WTC11 (cell line): ENCODE data around the gene CNTNAP2. TPM values are rescaled to one million over a fixed set of nuclear protein-coding genes. Genes with fewer than 3 reads are reported as not detected.

ENCODE experiments used
- ATAC-seq: fragments of 200-7000 bp; cut with Tn5 transposase; 2 replicates; pipeline ENCODE4 v1.10.0; 2021; ENCODE audit warnings: mild to moderate bottlenecking, moderate library complexity
- CTCF ChIA-PET: fragments of 300-600 bp; sonication (Branson Sonifier 250); formaldehyde crosslinking; loops from one replicate; lab custom pipeline; 2021; ENCODE audit warnings: antibody characterized with exemption; lab: Charles Lee
- POLR2A ChIA-PET: fragments of 350-600 bp; sonication (Branson Sonifier 250); formaldehyde crosslinking; loops from one replicate; lab custom pipeline; 2021; ENCODE audit warnings: antibody characterized with exemption; lab: Charles Lee
- DNase-seq: peaks from one replicate; pipeline ENCODE4 v3.0.0; 2021; ENCODE audit warnings: low spot score
- H3K27ac Mint-ChIP-seq: 2 replicates; pipeline ENCODE4 v1.8.0; 2021; ENCODE audit warnings: mixed read lengths
- H3K27me3 Mint-ChIP-seq: 2 replicates; pipeline ENCODE4 v1.8.0; 2021; ENCODE audit warnings: low read depth, mild to moderate bottlenecking, moderate library complexity, mixed read lengths
- H3K36me3 Mint-ChIP-seq: 2 replicates; pipeline ENCODE4 v1.8.0; 2021; ENCODE audit warnings: mixed read lengths
- H3K4me1 Mint-ChIP-seq: 2 replicates; pipeline ENCODE4 v1.8.0; 2022; ENCODE audit warnings: mixed read lengths
- H3K4me3 Mint-ChIP-seq: 2 replicates; pipeline ENCODE4 v1.8.0; 2021; ENCODE audit warnings: mild to moderate bottlenecking, moderate library complexity, mixed read lengths
- H3K9me3 Mint-ChIP-seq: 2 replicates; pipeline ENCODE4 v1.8.0; 2021; ENCODE audit warnings: mixed read lengths
- CREM ChIP-seq: sonication (generic); formaldehyde crosslinking; IDR thresholded peaks from 2 replicates; pipeline ENCODE4 v1.8.1; 2022; ENCODE audit warnings: mild to moderate bottlenecking, missing genetic modification reagents, moderate library complexity
- ETV6 ChIP-seq: sonication (generic); formaldehyde crosslinking; IDR thresholded peaks from 2 replicates; pipeline ENCODE4 v1.8.1; 2022; ENCODE audit warnings: mild to moderate bottlenecking, missing genetic modification reagents
- FOXJ3 ChIP-seq: sonication (generic); formaldehyde crosslinking; IDR thresholded peaks from 2 replicates; pipeline ENCODE4 v1.9.0; 2021; ENCODE audit warnings: missing genetic modification reagents, mild to moderate bottlenecking, borderline replicate concordance
- FOXK1 ChIP-seq: sonication (generic); formaldehyde crosslinking; IDR thresholded peaks from 2 replicates; pipeline ENCODE4 v1.8.0; 2022; ENCODE audit warnings: mild to moderate bottlenecking, moderate library complexity, missing genetic modification reagents
- GABPB1 ChIP-seq: sonication (generic); formaldehyde crosslinking; IDR thresholded peaks from 2 replicates; pipeline ENCODE4 v1.8.1; 2023; ENCODE audit warnings: mild to moderate bottlenecking, missing genetic modification reagents
- HMGA2 ChIP-seq: fragments of 250-450 bp; sonication (Bioruptor Pico); IDR thresholded peaks from 2 replicates; pipeline ENCODE4 v1.4.0; 2021; ENCODE audit warnings: mild to moderate bottlenecking, moderate library complexity
- JUN ChIP-seq: sonication (generic); formaldehyde crosslinking; IDR thresholded peaks from 2 replicates; pipeline ENCODE4 v1.8.0; 2023; ENCODE audit warnings: mild to moderate bottlenecking, missing genetic modification reagents
- NFE2L1 ChIP-seq: sonication (generic); formaldehyde crosslinking; IDR thresholded peaks from 2 replicates; pipeline ENCODE4 v1.8.1; 2023; ENCODE audit warnings: missing genetic modification reagents
- NR1H2 ChIP-seq: sonication (generic); formaldehyde crosslinking; IDR thresholded peaks from 2 replicates; pipeline ENCODE4 v1.9.0; 2021; ENCODE audit warnings: mild to moderate bottlenecking, moderate library complexity, missing genetic modification reagents
- RORB ChIP-seq: fragments of 250-450 bp; sonication (Bioruptor Pico); IDR thresholded peaks from 2 replicates; pipeline ENCODE4 v1.9.0; 2021; ENCODE audit warnings: mild to moderate bottlenecking
- TCF7 ChIP-seq: sonication (generic); formaldehyde crosslinking; IDR thresholded peaks from 2 replicates; pipeline ENCODE4 v1.8.0; 2022; ENCODE audit warnings: mild to moderate bottlenecking, low read depth, missing genetic modification reagents, moderate library complexity
- TP53 ChIP-seq: sonication (generic); formaldehyde crosslinking; IDR thresholded peaks from 2 replicates; pipeline ENCODE4 v1.8.1; 2023; ENCODE audit warnings: mild to moderate bottlenecking, missing genetic modification reagents
- ZNF138 ChIP-seq: sonication (generic); formaldehyde crosslinking; conservative IDR thresholded peaks from 2 replicates; pipeline ENCODE4 v1.8.1; 2022; ENCODE audit warnings: mild to moderate bottlenecking, moderate library complexity, missing genetic modification reagents
- ZNF219 ChIP-seq: sonication (generic); formaldehyde crosslinking; IDR thresholded peaks from 2 replicates; pipeline ENCODE4 v1.8.0; 2023; ENCODE audit warnings: missing genetic modification reagents, mild to moderate bottlenecking, borderline replicate concordance
- ZNF416 ChIP-seq: fragments of 250-450 bp; sonication (Bioruptor Pico); IDR thresholded peaks from 2 replicates; pipeline ENCODE4 v1.9.0; 2021; ENCODE audit warnings: mild to moderate bottlenecking, inconsistent platforms
- ZNF423 ChIP-seq: fragments of 250-450 bp; sonication (Bioruptor Pico); IDR thresholded peaks from 2 replicates; pipeline ENCODE4 v2.1.2; 2022; ENCODE audit warnings: mild to moderate bottlenecking, moderate library complexity
- total RNA-seq: library from RNA; stranded (reverse); gene quantifications from 3 replicates; pipeline ENCODE4 v1.2.3, GENCODE V29; 2021
- TF ChIP-seq, protein P1 (sequence below): sonication (generic); formaldehyde crosslinking; IDR thresholded peaks from 2 replicates; pipeline ENCODE4 v1.8.0; 2022; ENCODE audit warnings: mild to moderate bottlenecking, missing genetic modification reagents
- TF ChIP-seq, protein P2 (sequence below): sonication (generic); formaldehyde crosslinking; IDR thresholded peaks from 2 replicates; pipeline ENCODE4 v1.8.0; 2022; ENCODE audit warnings: mild to moderate bottlenecking, missing genetic modification reagents
- TF ChIP-seq, protein P3 (sequence below): sonication (generic); formaldehyde crosslinking; IDR thresholded peaks from 2 replicates; pipeline ENCODE4 v1.8.1; 2023; ENCODE audit warnings: mild to moderate bottlenecking, missing genetic modification reagents, moderate library complexity
- TF ChIP-seq, protein P4 (sequence below): sonication (generic); formaldehyde crosslinking; IDR thresholded peaks from 2 replicates; pipeline ENCODE4 v1.8.1; 2022; ENCODE audit warnings: mild to moderate bottlenecking, missing genetic modification reagents, moderate library complexity, borderline replicate concordance
- TF ChIP-seq, protein P5 (sequence below): fragments of 250-450 bp; sonication (Bioruptor Pico); IDR thresholded peaks from 2 replicates; pipeline ENCODE4 v1.8.0; 2021; ENCODE audit warnings: mild to moderate bottlenecking
- TF ChIP-seq, protein P6 (sequence below): sonication (generic); formaldehyde crosslinking; conservative IDR thresholded peaks from 2 replicates; pipeline ENCODE4 v1.8.1; 2022; ENCODE audit warnings: mild to moderate bottlenecking, missing genetic modification reagents
- TF ChIP-seq, protein P7 (sequence below): sonication (generic); formaldehyde crosslinking; IDR thresholded peaks from 2 replicates; pipeline ENCODE4 v1.8.0; 2023; ENCODE audit warnings: missing genetic modification reagents, mild to moderate bottlenecking, borderline replicate concordance

Gene CNTNAP2
- total RNA-seq, 1 experiment from 2014 or later: 63.8 TPM

DNA sequence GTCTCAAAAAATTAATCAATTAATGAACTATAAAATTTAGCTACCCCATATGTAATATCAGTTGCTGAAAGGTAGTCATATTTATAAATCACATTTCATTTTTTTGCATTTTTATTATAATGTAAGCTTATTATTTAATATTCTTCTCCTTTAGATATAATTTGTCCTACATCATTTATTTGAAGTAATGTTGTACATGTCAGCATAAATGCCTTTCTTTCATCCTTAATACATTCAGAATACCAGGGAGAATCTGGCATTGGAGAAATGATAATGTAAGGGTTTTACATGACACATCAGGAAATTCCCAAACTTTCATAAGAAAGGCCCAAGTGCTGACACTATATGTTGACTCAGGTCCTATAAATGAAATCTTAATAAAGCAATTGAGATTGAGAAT, 742.1 kb downstream of the CNTNAP2 start:
- no peak overlapping the region for H3K27ac Mint-ChIP-seq
- no peak overlapping the region for H3K4me3 Mint-ChIP-seq
- ATAC-seq: no peak
- peaks cover 4% of the 10 kb centered on the region for H3K4me1 Mint-ChIP-seq
- POLR2A ChIA-PET: no interaction called here
- TF ChIP-seq RORB (CRISPR knock-in tag): no peak
- TF ChIP-seq, protein P1, sequence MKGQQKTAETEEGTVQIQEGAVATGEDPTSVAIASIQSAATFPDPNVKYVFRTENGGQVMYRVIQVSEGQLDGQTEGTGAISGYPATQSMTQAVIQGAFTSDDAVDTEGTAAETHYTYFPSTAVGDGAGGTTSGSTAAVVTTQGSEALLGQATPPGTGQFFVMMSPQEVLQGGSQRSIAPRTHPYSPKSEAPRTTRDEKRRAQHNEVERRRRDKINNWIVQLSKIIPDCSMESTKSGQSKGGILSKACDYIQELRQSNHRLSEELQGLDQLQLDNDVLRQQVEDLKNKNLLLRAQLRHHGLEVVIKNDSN (CRISPR knock-in tag): no peak
- no peak for TF ChIP-seq ZNF416
- TF ChIP-seq, protein P2, sequence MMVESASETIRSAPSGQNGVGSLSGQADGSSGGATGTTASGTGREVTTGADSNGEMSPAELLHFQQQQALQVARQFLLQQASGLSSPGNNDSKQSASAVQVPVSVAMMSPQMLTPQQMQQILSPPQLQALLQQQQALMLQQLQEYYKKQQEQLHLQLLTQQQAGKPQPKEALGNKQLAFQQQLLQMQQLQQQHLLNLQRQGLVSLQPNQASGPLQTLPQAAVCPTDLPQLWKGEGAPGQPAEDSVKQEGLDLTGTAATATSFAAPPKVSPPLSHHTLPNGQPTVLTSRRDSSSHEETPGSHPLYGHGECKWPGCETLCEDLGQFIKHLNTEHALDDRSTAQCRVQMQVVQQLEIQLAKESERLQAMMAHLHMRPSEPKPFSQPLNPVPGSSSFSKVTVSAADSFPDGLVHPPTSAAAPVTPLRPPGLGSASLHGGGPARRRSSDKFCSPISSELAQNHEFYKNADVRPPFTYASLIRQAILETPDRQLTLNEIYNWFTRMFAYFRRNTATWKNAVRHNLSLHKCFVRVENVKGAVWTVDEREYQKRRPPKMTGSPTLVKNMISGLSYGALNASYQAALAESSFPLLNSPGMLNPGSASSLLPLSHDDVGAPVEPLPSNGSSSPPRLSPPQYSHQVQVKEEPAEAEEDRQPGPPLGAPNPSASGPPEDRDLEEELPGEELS: no peak
- TF ChIP-seq TCF7 (CRISPR knock-in tag): no peak
- TF ChIP-seq, protein P3, sequence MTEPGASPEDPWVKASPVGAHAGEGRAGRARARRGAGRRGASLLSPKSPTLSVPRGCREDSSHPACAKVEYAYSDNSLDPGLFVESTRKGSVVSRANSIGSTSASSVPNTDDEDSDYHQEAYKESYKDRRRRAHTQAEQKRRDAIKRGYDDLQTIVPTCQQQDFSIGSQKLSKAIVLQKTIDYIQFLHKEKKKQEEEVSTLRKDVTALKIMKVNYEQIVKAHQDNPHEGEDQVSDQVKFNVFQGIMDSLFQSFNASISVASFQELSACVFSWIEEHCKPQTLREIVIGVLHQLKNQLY (CRISPR knock-in tag): no peak
- CTCF ChIA-PET: no interaction called here
- H3K9me3 Mint-ChIP-seq: no peaks in the 10 kb centered on the region
- no peak for DNase-seq
- no peaks in the 10 kb centered on the region for H3K27me3 Mint-ChIP-seq
- H3K36me3 Mint-ChIP-seq: no peaks in the 10 kb centered on the region

DNA sequence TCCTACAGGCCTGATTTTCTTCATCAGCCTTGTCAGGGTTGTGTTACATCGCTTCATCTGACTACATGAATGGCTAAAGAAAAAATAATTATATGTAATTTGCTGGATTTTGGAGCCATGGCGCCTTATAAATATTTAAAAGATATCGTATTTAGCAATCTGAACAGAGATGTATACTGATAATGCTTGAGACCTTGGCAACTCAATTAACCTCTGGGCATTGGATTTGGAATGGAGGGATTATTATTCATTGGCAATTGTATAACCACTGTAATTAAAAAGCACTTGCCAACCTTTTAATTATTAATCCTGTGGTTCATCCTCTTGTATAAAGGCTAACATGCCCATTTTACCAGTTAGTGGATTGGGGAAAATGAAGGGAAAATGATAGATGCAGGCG, 745.1 kb downstream of the CNTNAP2 start:
- ATAC-seq (no peak), DNase-seq (no peak)
- no peaks in the 10 kb centered on the region for H3K9me3 Mint-ChIP-seq
- ChIA-PET CTCF (no interaction called here), POLR2A (no interaction called here)
- H3K36me3 Mint-ChIP-seq: no peaks in the 10 kb centered on the region
- H3K27me3 Mint-ChIP-seq: no peaks in the 10 kb centered on the region
- H3K27ac Mint-ChIP-seq: no peak overlapping the region
- peaks cover 4% of the 10 kb centered on the region for H3K4me1 Mint-ChIP-seq
- TF ChIP-seq ZNF219 (no peak), FOXJ3 (CRISPR knock-in tag) (no peak), JUN (CRISPR knock-in tag) (no peak), HMGA2 (CRISPR knock-in tag) (no peak), NR1H2 (CRISPR knock-in tag) (no peak), TP53 (no peak)
- TF ChIP-seq, protein P4, sequence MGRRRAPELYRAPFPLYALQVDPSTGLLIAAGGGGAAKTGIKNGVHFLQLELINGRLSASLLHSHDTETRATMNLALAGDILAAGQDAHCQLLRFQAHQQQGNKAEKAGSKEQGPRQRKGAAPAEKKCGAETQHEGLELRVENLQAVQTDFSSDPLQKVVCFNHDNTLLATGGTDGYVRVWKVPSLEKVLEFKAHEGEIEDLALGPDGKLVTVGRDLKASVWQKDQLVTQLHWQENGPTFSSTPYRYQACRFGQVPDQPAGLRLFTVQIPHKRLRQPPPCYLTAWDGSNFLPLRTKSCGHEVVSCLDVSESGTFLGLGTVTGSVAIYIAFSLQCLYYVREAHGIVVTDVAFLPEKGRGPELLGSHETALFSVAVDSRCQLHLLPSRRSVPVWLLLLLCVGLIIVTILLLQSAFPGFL (CRISPR knock-in tag): no peak
- H3K4me3 Mint-ChIP-seq: no peak overlapping the region

DNA sequence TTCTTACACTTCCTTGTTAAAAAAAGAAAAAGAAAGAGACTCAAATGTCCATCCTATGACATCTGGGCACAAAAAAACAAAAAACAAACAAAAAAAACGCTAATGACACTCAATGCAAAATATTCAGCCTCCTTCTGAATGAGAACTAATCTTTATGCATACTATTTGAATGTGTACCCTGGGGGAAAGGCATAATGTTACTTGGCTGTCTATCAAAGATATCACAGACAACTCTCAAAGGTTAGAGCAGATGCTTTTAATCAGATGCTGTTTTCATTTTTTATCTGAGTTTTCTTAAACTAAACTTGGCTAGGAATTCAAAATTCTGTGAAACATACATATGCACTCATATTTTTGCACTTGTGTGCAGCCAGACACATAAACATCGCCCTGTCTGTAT, 745.8 kb downstream of the CNTNAP2 start:
- H3K4me3 Mint-ChIP-seq: no peak overlapping the region
- H3K4me1 Mint-ChIP-seq: peaks cover 4% of the 10 kb centered on the region
- ATAC-seq: no peak
- POLR2A ChIA-PET: no interaction called here
- H3K36me3 Mint-ChIP-seq: no peaks in the 10 kb centered on the region
- no peaks in the 10 kb centered on the region for H3K27me3 Mint-ChIP-seq
- no peaks in the 10 kb centered on the region for H3K9me3 Mint-ChIP-seq
- H3K27ac Mint-ChIP-seq: no peak overlapping the region
- DNase-seq: no peak
- CTCF ChIA-PET: no interaction called here
- TF ChIP-seq GABPB1 (CRISPR knock-in tag): no peak
- TF ChIP-seq CREM (CRISPR knock-in tag): no peak
- TF ChIP-seq ETV6: no peak
- no peak for TF ChIP-seq FOXK1 (CRISPR knock-in tag)
- TF ChIP-seq NFE2L1 (CRISPR knock-in tag): no peak
- TF ChIP-seq, protein P5, sequence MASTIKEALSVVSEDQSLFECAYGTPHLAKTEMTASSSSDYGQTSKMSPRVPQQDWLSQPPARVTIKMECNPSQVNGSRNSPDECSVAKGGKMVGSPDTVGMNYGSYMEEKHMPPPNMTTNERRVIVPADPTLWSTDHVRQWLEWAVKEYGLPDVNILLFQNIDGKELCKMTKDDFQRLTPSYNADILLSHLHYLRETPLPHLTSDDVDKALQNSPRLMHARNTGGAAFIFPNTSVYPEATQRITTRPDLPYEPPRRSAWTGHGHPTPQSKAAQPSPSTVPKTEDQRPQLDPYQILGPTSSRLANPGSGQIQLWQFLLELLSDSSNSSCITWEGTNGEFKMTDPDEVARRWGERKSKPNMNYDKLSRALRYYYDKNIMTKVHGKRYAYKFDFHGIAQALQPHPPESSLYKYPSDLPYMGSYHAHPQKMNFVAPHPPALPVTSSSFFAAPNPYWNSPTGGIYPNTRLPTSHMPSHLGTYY: no peak
- TF ChIP-seq, protein P6, sequence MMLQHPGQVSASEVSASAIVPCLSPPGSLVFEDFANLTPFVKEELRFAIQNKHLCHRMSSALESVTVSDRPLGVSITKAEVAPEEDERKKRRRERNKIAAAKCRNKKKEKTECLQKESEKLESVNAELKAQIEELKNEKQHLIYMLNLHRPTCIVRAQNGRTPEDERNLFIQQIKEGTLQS (CRISPR knock-in tag): no peak
- no peak for TF ChIP-seq ZNF423 (CRISPR knock-in tag)
- TF ChIP-seq, protein P7, sequence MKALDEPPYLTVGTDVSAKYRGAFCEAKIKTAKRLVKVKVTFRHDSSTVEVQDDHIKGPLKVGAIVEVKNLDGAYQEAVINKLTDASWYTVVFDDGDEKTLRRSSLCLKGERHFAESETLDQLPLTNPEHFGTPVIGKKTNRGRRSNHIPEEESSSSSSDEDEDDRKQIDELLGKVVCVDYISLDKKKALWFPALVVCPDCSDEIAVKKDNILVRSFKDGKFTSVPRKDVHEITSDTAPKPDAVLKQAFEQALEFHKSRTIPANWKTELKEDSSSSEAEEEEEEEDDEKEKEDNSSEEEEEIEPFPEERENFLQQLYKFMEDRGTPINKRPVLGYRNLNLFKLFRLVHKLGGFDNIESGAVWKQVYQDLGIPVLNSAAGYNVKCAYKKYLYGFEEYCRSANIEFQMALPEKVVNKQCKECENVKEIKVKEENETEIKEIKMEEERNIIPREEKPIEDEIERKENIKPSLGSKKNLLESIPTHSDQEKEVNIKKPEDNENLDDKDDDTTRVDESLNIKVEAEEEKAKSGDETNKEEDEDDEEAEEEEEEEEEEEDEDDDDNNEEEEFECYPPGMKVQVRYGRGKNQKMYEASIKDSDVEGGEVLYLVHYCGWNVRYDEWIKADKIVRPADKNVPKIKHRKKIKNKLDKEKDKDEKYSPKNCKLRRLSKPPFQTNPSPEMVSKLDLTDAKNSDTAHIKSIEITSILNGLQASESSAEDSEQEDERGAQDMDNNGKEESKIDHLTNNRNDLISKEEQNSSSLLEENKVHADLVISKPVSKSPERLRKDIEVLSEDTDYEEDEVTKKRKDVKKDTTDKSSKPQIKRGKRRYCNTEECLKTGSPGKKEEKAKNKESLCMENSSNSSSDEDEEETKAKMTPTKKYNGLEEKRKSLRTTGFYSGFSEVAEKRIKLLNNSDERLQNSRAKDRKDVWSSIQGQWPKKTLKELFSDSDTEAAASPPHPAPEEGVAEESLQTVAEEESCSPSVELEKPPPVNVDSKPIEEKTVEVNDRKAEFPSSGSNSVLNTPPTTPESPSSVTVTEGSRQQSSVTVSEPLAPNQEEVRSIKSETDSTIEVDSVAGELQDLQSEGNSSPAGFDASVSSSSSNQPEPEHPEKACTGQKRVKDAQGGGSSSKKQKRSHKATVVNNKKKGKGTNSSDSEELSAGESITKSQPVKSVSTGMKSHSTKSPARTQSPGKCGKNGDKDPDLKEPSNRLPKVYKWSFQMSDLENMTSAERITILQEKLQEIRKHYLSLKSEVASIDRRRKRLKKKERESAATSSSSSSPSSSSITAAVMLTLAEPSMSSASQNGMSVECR (CRISPR knock-in tag): no peak
- TF ChIP-seq ZNF138 (CRISPR knock-in tag): no peak
